ENCODE measurements around the gene ITPR1. TPM values are rescaled to one million over a fixed set of nuclear protein-coding genes. Genes with fewer than 3 reads are reported as not detected.

Gene ITPR1
- total RNA-seq, 1 experiment from 2014 or later: 8.7 TPM

GRCh38 chr3:4827767-4828166, 334.6 kb downstream of the ITPR1 start:
- Histone ChIP-seq H3K36me3 (ENCODE audit: control insufficient read depth, insufficient read depth, low read length) (no peaks in the 10 kb centered on the region; the same call in 1 of the 2 replicates), H3K27me3 (ENCODE audit: control insufficient read depth, insufficient read depth, low read length) (no peaks in the 10 kb centered on the region), H3K27ac (ENCODE audit: low read length) (no peak overlapping the region; the same call in 1 of the 2 replicates), H3K9me3 (ENCODE audit: control insufficient read depth, insufficient read depth, low read depth, low read length) (no peaks in the 10 kb centered on the region), H3K4me3 (ENCODE audit: low read depth in 2 of 2, low read length in 2 of 2) (no peak overlapping the region), H3K4me1 (ENCODE audit: control insufficient read depth, insufficient read depth, low read length) (peaks cover 13% of the 10 kb centered on the region; the same call in 1 of the 2 replicates)
- intact Hi-C loops (cut with micrococcal nuclease; ENCODE audit: unreplicated experiment) (no loop called here), in situ Hi-C loops (cut with HindIII; ENCODE audit: low pct_unique_long_range_greater_than_20kb, low sequenced_read_pairs) (no loop called here)
- BruUV-seq (replicated peaks): no TSS peak
- ChIA-PET POLR2A (no interaction called here), CTCF (no interaction called here)
- DNase-seq (ENCODE audit: low read depth, low spot score): no peak
- ATAC-seq: no peak
- TF ChIP-seq POLR2AphosphoS5 (IDR thresholded peaks at IDR 0.05; ENCODE audit: low read depth, low read length) (no peak), REST (IDR thresholded peaks at IDR 0.05; ENCODE audit: insufficient read depth in 1 of 2, low read depth in 2 of 2, low read length in 1 of 2) (no peak), TCF7L2 (IDR thresholded peaks at IDR 0.05; ENCODE audit: low read depth, low read length) (no peak), SIN3A (IDR thresholded peaks at IDR 0.05; ENCODE audit: borderline replicate concordance, insufficient read depth, low read depth, low read length) (no peak)
- TF ChIP-seq, protein P1, sequence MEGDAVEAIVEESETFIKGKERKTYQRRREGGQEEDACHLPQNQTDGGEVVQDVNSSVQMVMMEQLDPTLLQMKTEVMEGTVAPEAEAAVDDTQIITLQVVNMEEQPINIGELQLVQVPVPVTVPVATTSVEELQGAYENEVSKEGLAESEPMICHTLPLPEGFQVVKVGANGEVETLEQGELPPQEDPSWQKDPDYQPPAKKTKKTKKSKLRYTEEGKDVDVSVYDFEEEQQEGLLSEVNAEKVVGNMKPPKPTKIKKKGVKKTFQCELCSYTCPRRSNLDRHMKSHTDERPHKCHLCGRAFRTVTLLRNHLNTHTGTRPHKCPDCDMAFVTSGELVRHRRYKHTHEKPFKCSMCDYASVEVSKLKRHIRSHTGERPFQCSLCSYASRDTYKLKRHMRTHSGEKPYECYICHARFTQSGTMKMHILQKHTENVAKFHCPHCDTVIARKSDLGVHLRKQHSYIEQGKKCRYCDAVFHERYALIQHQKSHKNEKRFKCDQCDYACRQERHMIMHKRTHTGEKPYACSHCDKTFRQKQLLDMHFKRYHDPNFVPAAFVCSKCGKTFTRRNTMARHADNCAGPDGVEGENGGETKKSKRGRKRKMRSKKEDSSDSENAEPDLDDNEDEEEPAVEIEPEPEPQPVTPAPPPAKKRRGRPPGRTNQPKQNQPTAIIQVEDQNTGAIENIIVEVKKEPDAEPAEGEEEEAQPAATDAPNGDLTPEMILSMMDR (IDR thresholded peaks at IDR 0.05): no peak; the same call in 1 of the 2 replicates

DNA sequence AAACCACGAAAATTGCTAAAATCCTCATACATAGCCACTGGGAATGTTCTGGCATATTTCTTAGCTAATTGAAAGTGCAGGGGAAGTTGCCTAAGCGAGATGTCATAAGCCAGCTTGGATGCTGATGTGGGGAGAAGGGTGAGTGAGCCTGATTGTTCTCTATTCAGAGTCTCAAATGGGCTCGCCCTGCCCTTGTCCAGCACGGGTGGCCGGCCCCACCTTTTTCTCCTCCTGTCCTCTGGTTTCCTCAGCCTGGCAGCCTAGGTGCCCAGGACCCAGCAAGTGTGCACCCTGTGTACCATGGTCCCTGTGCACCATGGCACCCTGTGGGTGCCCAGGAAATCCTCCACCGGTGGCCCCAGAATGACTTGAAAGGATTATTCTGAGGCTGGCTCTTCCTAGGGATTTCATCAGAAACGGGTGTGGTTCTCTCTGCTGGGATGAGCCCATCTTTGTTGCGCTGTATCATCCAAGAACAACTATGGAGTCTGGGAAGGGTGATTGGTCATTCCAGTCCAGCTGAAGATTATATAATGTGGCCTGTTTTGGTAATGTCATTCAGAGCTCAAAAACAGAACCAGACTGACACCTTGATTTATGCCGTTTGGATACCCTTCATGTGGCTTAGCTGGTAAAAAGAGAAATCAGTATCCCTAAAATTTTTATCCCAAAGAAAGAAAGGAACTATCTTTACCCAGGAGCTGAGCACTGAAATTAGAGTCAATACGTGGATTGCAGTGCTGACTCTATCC, 335.3 kb downstream of the ITPR1 start:
- Histone ChIP-seq H3K27me3 (ENCODE audit: control insufficient read depth, insufficient read depth, low read length) (no peaks in the 10 kb centered on the region), H3K4me3 (ENCODE audit: low read depth in 2 of 2, low read length in 2 of 2) (no peak overlapping the region), H3K4me1 (ENCODE audit: control insufficient read depth, insufficient read depth, low read length) (peaks cover 13% of the 10 kb centered on the region; the same call in 1 of the 2 replicates), H3K9me3 (ENCODE audit: control insufficient read depth, insufficient read depth, low read depth, low read length) (no peaks in the 10 kb centered on the region), H3K36me3 (ENCODE audit: control insufficient read depth, insufficient read depth, low read length) (no peaks in the 10 kb centered on the region; the same call in 1 of the 2 replicates), H3K27ac (ENCODE audit: low read length) (no peak overlapping the region; the same call in 1 of the 2 replicates)
- no peak for ATAC-seq
- DNase-seq (ENCODE audit: low read depth, low spot score): no peak
- in situ Hi-C loops (cut with HindIII; ENCODE audit: low pct_unique_long_range_greater_than_20kb, low sequenced_read_pairs) (no loop called here), intact Hi-C loops (cut with micrococcal nuclease; ENCODE audit: unreplicated experiment) (no loop called here)
- CTCF ChIA-PET: no interaction called here
- no TSS peak for BruUV-seq (replicated peaks)
- POLR2A ChIA-PET: interaction anchor here (0.6 kb wide), 1 partner anchor 150 kb away, joined by 4 read pairs; no protein-coding TSS in a partner anchor
- TF ChIP-seq, protein P1 (IDR thresholded peaks at IDR 0.05): no peak
- no peak for TF ChIP-seq TCF7L2 (IDR thresholded peaks at IDR 0.05; ENCODE audit: low read depth, low read length)
- TF ChIP-seq POLR2AphosphoS5 (IDR thresholded peaks at IDR 0.05; ENCODE audit: low read depth, low read length): no peak
- no peak for TF ChIP-seq SIN3A (IDR thresholded peaks at IDR 0.05; ENCODE audit: borderline replicate concordance, insufficient read depth, low read depth, low read length)
- TF ChIP-seq REST (IDR thresholded peaks at IDR 0.05; ENCODE audit: insufficient read depth in 1 of 2, low read depth in 2 of 2, low read length in 1 of 2): no peak

All from Panc1 (cell line).